NCI-H187 treated with DMSO at 0.1 percent for 48 hours (cell line): ENCODE measurements around the gene CATSPERE.
"Not testable (repeated sequence)": the region's sequence is repeated elsewhere in the genome, so short reads cannot be mapped to it uniquely, and the experiment has no call there.

Source experiments
- DNase-seq: peaks from one replicate; lab custom pipeline; 2025; lab: John Stamatoyannopoulos, UW

CATSPERE gene

GRCh38 chr1:244664353-244664752, 203.3 kb downstream of the CATSPERE start:
- no peak for DNase-seq

DNA sequence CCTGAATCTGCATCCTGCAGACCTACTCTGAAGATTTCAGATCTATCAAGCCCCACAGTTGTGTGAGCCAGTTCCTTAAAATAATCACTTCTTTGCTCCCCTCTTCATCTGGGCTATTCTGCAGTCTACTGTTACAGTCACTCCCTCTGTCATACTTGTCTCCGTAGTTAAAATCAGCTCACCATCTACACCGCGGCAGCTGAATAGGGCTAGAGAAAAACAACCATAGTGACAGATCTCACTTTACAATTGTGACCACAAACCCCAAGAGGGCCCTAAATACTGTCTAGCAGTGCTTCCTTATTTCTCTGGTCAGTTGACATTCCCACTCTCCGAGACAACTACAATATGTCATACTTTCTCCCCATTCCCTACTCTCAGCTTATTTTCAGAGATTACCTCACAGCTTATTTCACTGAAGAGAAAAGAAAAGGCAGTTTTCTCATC, 204.7 kb downstream of the CATSPERE start:
- DNase-seq, result peak; percentile 43

GRCh38 chr1:244666672-244667418, 205.8 kb downstream of the CATSPERE start:
- not testable (repeated sequence) for DNase-seq

GRCh38 chr1:244667797-244668196, 206.7 kb downstream of the CATSPERE start:
- DNase-seq, result no peak

DNA sequence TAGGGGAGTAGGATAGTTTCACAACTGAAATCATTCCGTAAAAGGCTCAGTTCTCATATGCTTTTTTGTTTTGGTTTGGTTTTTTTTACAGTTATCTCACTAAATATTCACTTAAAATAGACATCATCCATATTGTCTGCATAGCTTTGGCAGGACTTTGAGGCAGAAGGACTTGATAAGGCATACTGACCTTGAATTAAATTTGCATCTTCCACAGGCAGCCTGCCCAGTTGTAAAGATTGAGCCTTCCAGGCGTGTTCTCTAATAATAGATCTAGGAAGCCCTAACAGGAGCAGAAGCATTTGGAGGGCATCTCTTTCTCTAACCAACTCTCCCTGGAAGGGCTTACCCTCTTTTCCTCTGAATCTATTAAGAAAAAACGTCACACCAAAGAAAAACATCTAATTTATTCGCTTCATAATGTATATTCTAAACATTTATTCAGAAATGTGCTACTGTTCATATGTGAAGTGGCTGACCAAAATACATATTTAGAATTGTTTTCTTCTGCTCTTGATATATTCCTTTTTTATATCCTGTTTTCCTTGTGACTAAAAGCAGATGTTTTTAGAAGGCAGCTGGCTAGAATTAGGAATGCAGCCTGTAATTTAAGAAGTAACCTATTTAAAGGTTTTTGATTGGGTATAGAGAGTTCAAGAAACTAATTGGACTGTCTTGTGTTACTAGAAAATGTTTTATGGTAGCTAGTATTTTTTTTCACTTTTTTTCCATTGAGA, 212.0 kb downstream of the CATSPERE start:
- no peak for DNase-seq

- no peak for DNase-seq
These were observed 213.4 kb downstream of the CATSPERE start for GRCh38 chr1:244674446-244674845.

GRCh38 chr1:244675167-244675566, 214.1 kb downstream of the CATSPERE start:
- no peak for DNase-seq

DNA sequence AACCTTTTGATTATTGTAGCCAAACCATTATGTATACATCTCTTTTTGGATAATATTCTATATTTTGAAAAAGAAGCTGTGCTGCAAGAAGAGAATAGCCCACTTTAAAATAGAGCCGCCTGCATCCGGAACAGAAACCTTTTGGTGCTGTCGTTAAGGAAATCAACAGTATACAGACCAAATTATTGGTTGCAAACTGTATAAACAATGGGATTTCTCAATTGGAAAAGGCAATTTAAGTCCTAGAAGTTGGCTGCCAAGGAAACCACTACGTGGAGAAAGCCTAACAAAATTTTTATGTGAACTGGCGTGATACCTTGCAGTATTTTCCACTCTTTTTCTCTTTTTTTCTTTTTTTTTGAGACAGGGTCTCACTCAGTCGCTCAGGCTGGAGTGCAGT, 217.6 kb downstream of the CATSPERE start:
- DNase-seq, result no peak

- no peak for DNase-seq
These were observed 219.6 kb downstream of the CATSPERE start for GRCh38 chr1:244680667-244681066.

- not testable (repeated sequence) for DNase-seq
These were observed 221.0 kb downstream of the CATSPERE start for GRCh38 chr1:244682087-244682486.
